Fibroblast of skin of left biceps (primary cell): ENCODE measurements around the gene RSKR.
A peak's percentile ranks its signal among the peaks of the same experiment; 100 is the strongest.
"Not testable (repeated sequence)": the region's sequence is repeated elsewhere in the genome, so short reads cannot be mapped to it uniquely, and the experiment has no call there.

Experiments
- DNase-seq, 2 experiments: peaks; one replicate each; pipeline ENCODE4 v3.0.0-alpha.2; 2013; ENCODE audit warnings: low read depth in 2 of 2

Gene RSKR

GRCh38 chr17:28613931-28614381, at the start of gene RSKR:
Gene RSKR, minus strand, starts transcription at chr17:28614185. Its CDS starts 24 bp downstream, at chr17:28614161.
- DNase-seq = no peak

- no peak for DNase-seq
These were observed 49.7 kb upstream of the RSKR start for GRCh38 chr17:28663723-28664122.

GRCh38 chr17:28662527-28662829, 48.5 kb upstream of the RSKR start:
- DNase-seq = no peak

GRCh38 chr17:28661635-28662526, 47.9 kb upstream of the RSKR start, which contains the start of the genes SDF2 and SUPT6H:
Gene SDF2, minus strand, starts transcription at chr17:28661906. Its CDS starts 30 bp downstream, at chr17:28661876.
Gene SUPT6H, plus strand, starts transcription at chr17:28662205. Its CDS starts 11,197 bp downstream, at chr17:28673402.
- DNase-seq = peak; percentile 44 to 61

GRCh38 chr17:28659497-28659881, 45.5 kb upstream of the RSKR start:
- not testable (repeated sequence) for DNase-seq

GRCh38 chr17:28658766-28659496, 44.9 kb upstream of the RSKR start:
- not testable (repeated sequence) for DNase-seq

- not testable (repeated sequence) for DNase-seq
These were observed 44.4 kb upstream of the RSKR start for GRCh38 chr17:28658342-28658741.

GRCh38 chr17:28657756-28658155, 43.8 kb upstream of the RSKR start:
- DNase-seq = no peak

GRCh38 chr17:28655160-28655559, 41.2 kb upstream of the RSKR start:
- no peak for DNase-seq

GRCh38 chr17:28648698-28649097, 34.7 kb upstream of the RSKR start:
- no peak for DNase-seq

GRCh38 chr17:28646039-28646754, 32.2 kb upstream of the RSKR start:
- no peak for DNase-seq

- no peak for DNase-seq
These were observed 31.6 kb upstream of the RSKR start for GRCh38 chr17:28645576-28645939.

- DNase-seq = peak; percentile 77 to 82
These were observed 31.0 kb upstream of the RSKR start, which contains the start of gene BLTP2 for GRCh38 chr17:28644787-28645575. Gene BLTP2, minus strand, starts transcription at chr17:28645158. Its CDS starts 102 bp downstream, at chr17:28645056.

- no peak for DNase-seq
These were observed 30.2 kb upstream of the RSKR start for GRCh38 chr17:28643983-28644786.

GRCh38 chr17:28641579-28641978, 27.6 kb upstream of the RSKR start:
- DNase-seq = no peak

- DNase-seq = no peak
These were observed 21.5 kb upstream of the RSKR start for GRCh38 chr17:28635506-28635905.

- no peak for DNase-seq
These were observed 20.4 kb upstream of the RSKR start for GRCh38 chr17:28634206-28634865.

GRCh38 chr17:28626818-28627217, 12.8 kb upstream of the RSKR start:
- no peak for DNase-seq

- DNase-seq = no peak
These were observed 10.2 kb upstream of the RSKR start for GRCh38 chr17:28624148-28624547.

- DNase-seq = no peak
These were observed 9.7 kb upstream of the RSKR start for GRCh38 chr17:28623696-28624095.
